Esophagus squamous epithelium (tissue), 5 donors: ENCODE data around the gene AUTS2. TPM values are rescaled to one million over a fixed set of nuclear protein-coding genes. Genes with fewer than 3 reads are reported as not detected.

Experiments
- DNase-seq: peaks from one replicate; lab custom pipeline; 2025; lab: John Stamatoyannopoulos, UW
- H3K27ac ChIP-seq, 4 donors: fragments of 200-600 bp; sonication (generic); one replicate each; pipeline ENCODE4 v1.5.1; 2016 to 2019; ENCODE audit warnings: mild to moderate bottlenecking in 1 of 4
- H3K27me3 ChIP-seq, 4 donors: fragments of 200-600 bp; sonication (generic); 1 replicate in 3 of 4; 2 replicates in 1 of 4; pipeline versions ENCODE4 v1.5.1 to v1.6.0; 2017 to 2021; ENCODE audit warnings: antibody characterized with exemption in 1 of 4
- H3K36me3 ChIP-seq, 3 donors: fragments of 200-600 bp; sonication (generic); one replicate each; pipeline ENCODE4 v1.5.1; 2016 to 2019
- H3K4me1 ChIP-seq, 3 donors: fragments of 200-600 bp; sonication (generic); one replicate each; pipeline ENCODE4 v1.5.1; 2017 to 2019
- H3K4me3 ChIP-seq, 4 donors: fragments of 200-600 bp; sonication (generic); 1 replicate in 3 of 4; 2 replicates in 1 of 4; pipeline ENCODE4 v1.5.1; 2016 to 2019; ENCODE audit warnings: mild to moderate bottlenecking in 2 of 4, moderate library complexity in 1 of 4
- H3K9me3 ChIP-seq, 3 donors: fragments of 200-600 bp; sonication (generic); one replicate each; pipeline ENCODE4 v1.5.1; 2016 to 2019
- POLR2A ChIP-seq, 4 donors: fragments of 450-650 bp; IDR thresholded peaks; one replicate each; pipeline ENCODE4 v1.6.1; 2017; ENCODE audit warnings: antibody characterized with exemption in 4 of 4, mild to moderate bottlenecking in 4 of 4, moderate library complexity in 3 of 4
- WGBS, 2 donors: methylation state at CpG; one replicate each; pipeline ENCODE4 v1.1.5; 2018; 5-methylcytosine and 5-hydroxymethylcytosine counted together
- intact Hi-C: fragments of 100-400 bp; cut with DNase I; formaldehyde crosslinking; loops from one replicate; pipeline ENCODE4 v1.15.0; 2022
- total RNA-seq, 4 donors: library from RNA; depleted of rRNA; stranded (reverse); fragments of >200 nt; gene quantifications; one replicate each; pipeline ENCODE4 v1.1.0, GENCODE V29; 2016
- TF ChIP-seq, protein P1 (sequence below), 6 experiments: fragments of 450-650 bp in 4 of 6; fragments of 200-600 bp in 2 of 6; sonication (generic) in 2 of 6; IDR thresholded peaks; one replicate each; pipeline ENCODE4 v1.5.1; 2016 to 2019; ENCODE audit warnings: antibody characterized with exemption in 6 of 6, mild to moderate bottlenecking in 4 of 6, moderate library complexity in 4 of 6
- donor health status: DM: yes; HTN: yes; CAD: no.

The AUTS2 gene
- total RNA-seq, 4 donors from 2014 or later = 9.5 to 36.2 (median 23.0) TPM

DNA sequence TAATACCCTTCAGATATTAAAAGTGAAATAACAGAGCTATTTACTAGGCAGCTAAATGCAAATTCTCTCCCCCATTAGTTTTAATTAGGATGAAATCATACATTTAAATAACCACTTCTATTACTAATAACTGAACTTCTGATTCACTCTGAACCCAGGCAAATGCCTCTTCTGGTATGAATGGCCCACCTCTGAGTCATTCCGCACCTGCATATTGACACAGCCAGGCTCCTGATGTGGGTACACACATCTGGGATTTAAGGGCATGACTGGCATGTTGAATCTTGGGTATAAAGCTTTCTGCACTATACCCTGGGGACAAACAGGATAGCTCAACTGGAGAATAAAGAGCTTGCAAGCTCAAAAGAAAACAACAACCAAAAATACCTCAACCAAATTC is 140.9 kb downstream of the AUTS2 start:
- intact Hi-C loops = no loop called here
- Histone ChIP-seq H3K4me3 (no peak overlapping the region), H3K9me3 (no peaks in the 10 kb centered on the region), H3K27ac (no peak overlapping the region), H3K4me1 (peaks cover 10 to 31% (median 17%) of the 10 kb centered on the region in 3 donors), H3K27me3 (peaks cover 0 to 17% (median 0%) of the 10 kb centered on the region in 4 donors), H3K36me3 (no peaks in the 10 kb centered on the region)
- TF ChIP-seq, protein P1, sequence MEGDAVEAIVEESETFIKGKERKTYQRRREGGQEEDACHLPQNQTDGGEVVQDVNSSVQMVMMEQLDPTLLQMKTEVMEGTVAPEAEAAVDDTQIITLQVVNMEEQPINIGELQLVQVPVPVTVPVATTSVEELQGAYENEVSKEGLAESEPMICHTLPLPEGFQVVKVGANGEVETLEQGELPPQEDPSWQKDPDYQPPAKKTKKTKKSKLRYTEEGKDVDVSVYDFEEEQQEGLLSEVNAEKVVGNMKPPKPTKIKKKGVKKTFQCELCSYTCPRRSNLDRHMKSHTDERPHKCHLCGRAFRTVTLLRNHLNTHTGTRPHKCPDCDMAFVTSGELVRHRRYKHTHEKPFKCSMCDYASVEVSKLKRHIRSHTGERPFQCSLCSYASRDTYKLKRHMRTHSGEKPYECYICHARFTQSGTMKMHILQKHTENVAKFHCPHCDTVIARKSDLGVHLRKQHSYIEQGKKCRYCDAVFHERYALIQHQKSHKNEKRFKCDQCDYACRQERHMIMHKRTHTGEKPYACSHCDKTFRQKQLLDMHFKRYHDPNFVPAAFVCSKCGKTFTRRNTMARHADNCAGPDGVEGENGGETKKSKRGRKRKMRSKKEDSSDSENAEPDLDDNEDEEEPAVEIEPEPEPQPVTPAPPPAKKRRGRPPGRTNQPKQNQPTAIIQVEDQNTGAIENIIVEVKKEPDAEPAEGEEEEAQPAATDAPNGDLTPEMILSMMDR (IDR thresholded peaks at IDR 0.05) = no peak
- no peak for TF ChIP-seq POLR2A (IDR thresholded peaks at IDR 0.05)
- no peak for DNase-seq
- WGBS, 2 donors = 33 to 36% methylated on average over 1 of the region's 1 CpG

DNA sequence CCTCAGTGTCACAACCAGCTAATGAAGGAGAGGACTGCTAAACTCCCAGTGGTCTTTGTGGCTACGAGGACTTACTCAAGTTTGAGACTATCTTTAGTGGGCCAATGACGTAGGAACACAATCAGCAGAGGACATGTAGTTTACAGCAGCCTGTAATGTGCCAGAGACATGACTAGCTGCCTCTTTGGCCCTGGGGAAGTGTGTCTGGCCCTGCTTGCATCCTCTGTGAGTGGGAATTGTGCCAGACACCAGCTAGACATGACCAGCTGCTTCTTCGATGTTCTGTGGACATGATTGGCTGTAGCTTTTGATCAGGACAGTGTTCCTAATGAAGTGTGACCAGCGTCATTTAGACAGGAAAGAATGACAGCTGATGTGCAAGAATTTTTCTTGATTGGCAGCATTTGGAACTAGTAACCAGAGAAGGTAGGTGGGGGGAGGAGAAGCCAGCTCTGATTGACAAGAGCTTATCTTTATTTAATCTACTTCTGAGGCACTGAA is 141.7 kb downstream of the AUTS2 start:
- Histone ChIP-seq H3K27me3 (peaks cover 0 to 16% (median 0%) of the 10 kb centered on the region in 4 donors), H3K4me3 (no peak overlapping the region), H3K9me3 (no peaks in the 10 kb centered on the region), H3K27ac (no peak overlapping the region), H3K4me1 (peaks cover 10 to 31% (median 17%) of the 10 kb centered on the region in 3 donors), H3K36me3 (no peaks in the 10 kb centered on the region)
- intact Hi-C loops = no loop called here
- TF ChIP-seq, protein P1 (IDR thresholded peaks at IDR 0.05) = no peak
- no peak for TF ChIP-seq POLR2A (IDR thresholded peaks at IDR 0.05)
- DNase-seq = no peak
- WGBS, 2 donors = 27 to 30% methylated on average over 4 of the region's 4 CpGs

DNA sequence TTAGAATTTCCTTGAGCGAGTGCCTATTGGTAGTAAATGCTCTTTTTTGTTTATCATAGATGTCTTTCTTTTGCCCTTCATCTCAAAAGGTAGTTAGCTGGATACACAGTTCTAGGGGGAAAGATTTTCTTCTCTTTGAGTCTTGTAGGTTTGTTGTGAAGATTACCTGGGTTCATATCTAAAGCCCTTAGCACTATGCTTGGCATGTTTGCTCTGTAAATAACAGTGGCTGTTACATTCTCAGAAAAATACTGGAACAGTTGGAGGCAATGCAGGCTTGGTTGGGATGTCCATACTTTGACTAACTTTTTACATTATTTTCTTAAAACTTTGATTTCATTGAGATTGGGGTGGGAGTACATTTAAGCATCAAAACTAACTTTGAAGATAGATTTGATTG is 144.0 kb downstream of the AUTS2 start:
- Histone ChIP-seq H3K36me3 (no peaks in the 10 kb centered on the region), H3K4me3 (no peak overlapping the region), H3K9me3 (no peaks in the 10 kb centered on the region), H3K27ac (no peak overlapping the region), H3K27me3 (peaks cover 0 to 6% (median 0%) of the 10 kb centered on the region in 4 donors), H3K4me1 (peaks cover 10 to 31% (median 17%) of the 10 kb centered on the region in 3 donors)
- 92 to 94% methylated on average over 1 of the region's 1 CpG for WGBS, 2 donors
- no peak for DNase-seq
- TF ChIP-seq, protein P1 (IDR thresholded peaks at IDR 0.05) = no peak
- TF ChIP-seq POLR2A (IDR thresholded peaks at IDR 0.05) = no peak
- intact Hi-C loops = no loop called here

DNA sequence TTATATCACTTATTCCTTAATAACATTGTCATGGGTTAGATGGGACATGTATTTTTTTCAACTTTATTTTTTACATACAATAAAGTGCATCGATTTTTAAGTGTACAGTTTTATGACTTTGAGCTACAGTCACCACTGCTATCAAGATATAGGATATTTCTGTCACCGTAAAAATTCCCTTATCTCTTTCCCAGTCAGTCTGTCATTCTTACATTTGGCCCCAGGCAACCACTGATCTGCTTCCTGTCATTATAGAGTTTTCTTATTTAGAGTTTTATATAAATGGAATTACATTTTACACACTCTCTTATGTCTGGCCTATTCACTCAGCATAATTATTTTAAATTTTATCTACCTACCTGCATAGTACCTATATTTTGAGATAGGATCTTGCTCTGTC is 145.2 kb downstream of the AUTS2 start:
- DNase-seq = no peak
- Histone ChIP-seq H3K27ac (no peak overlapping the region), H3K4me3 (no peak overlapping the region), H3K36me3 (no peaks in the 10 kb centered on the region), H3K27me3 (no peaks in the 10 kb centered on the region), H3K9me3 (no peaks in the 10 kb centered on the region), H3K4me1 (peaks cover 9 to 22% (median 12%) of the 10 kb centered on the region in 3 donors)
- no peak for TF ChIP-seq POLR2A (IDR thresholded peaks at IDR 0.05)
- TF ChIP-seq, protein P1 (IDR thresholded peaks at IDR 0.05) = no peak
- WGBS, 2 donors = 75 to 76% methylated on average over 2 of the region's 2 CpGs
- intact Hi-C loops = no loop called here

DNA sequence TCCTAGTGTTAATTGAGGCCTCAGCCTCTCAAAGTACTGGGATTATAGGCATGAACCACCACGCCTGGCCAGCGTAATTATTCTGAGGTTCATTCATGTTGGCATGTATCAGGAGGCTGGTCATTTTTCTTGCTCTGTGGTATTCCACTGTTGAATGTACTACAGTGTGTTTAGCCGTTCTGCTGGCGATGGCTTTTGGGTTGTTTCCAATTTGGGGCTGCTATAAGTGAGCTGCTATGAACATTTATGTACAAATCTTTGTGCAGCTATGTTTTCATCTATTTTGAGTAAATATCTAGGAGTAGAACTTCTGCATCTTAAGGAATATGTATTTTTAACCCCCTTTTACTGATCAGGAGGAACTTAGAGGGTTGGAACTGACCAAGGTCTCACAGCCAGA is 145.8 kb downstream of the AUTS2 start:
- DNase-seq = no peak

More for the DNA sequence above, 145.8 kb downstream of the AUTS2 start:
- no peak for TF ChIP-seq POLR2A (IDR thresholded peaks at IDR 0.05)
- TF ChIP-seq, protein P1 (IDR thresholded peaks at IDR 0.05) = no peak
- Histone ChIP-seq H3K9me3 (no peaks in the 10 kb centered on the region), H3K4me1 (peaks cover 3 to 16% (median 9%) of the 10 kb centered on the region in 3 donors), H3K36me3 (no peaks in the 10 kb centered on the region), H3K27me3 (no peaks in the 10 kb centered on the region), H3K27ac (no peak overlapping the region), H3K4me3 (no peak overlapping the region)
- 74 to 81% methylated on average over 4 of the region's 4 CpGs for WGBS, 2 donors
- intact Hi-C loops = no loop called here
